Skeletal muscle satellite cell (primary cell): ENCODE data around the gene CCNT2. TPM values are rescaled to one million over a fixed set of nuclear protein-coding genes. Genes with fewer than 3 reads are reported as not detected.
A peak's percentile ranks its signal among the peaks of the same experiment; 100 is the strongest.

ENCODE experiments used
- H3K27me3 ChIP-seq: 2 replicates; pipeline ENCODE4 v1.7.0; 2013; ENCODE audit warnings: low read length; ENCODE audit not compliant: control insufficient read depth, insufficient read depth
- H3K36me3 ChIP-seq: 2 replicates; pipeline ENCODE4 v1.7.0; 2013; ENCODE audit warnings: mild to moderate bottlenecking, control low read depth, low read length; ENCODE audit not compliant: insufficient read depth
- H3K4me1 ChIP-seq: 2 replicates; pipeline ENCODE4 v1.7.0; 2013; ENCODE audit warnings: low read length; ENCODE audit not compliant: control insufficient read depth, insufficient read depth
- H3K4me2 ChIP-seq: 2 replicates; pipeline ENCODE4 v1.7.0; 2013; ENCODE audit warnings: mild to moderate bottlenecking, low read length
- H3K4me3 ChIP-seq: 2 replicates; pipeline ENCODE4 v1.7.0; 2013; ENCODE audit warnings: low read length
- H3K9ac ChIP-seq: 2 replicates; pipeline ENCODE4 v1.7.0; 2013; ENCODE audit warnings: mild to moderate bottlenecking, low read depth, low read length, moderate library complexity
- H3K9me3 ChIP-seq: replicated peaks from 2 replicates; pipeline ENCODE4 v1.7.0; 2013; ENCODE audit warnings: mild to moderate bottlenecking, control low read depth, low read length
- total RNA-seq: library from RNA; depleted of rRNA; stranded (reverse); fragments of >200 nt; gene quantifications from 2 replicates; pipeline ENCODE4 v1.2.3, GENCODE V29; 2012; rRNA removed

The CCNT2 gene
- 19.2 and 22.6 TPM in 2 replicates for total RNA-seq

DNA sequence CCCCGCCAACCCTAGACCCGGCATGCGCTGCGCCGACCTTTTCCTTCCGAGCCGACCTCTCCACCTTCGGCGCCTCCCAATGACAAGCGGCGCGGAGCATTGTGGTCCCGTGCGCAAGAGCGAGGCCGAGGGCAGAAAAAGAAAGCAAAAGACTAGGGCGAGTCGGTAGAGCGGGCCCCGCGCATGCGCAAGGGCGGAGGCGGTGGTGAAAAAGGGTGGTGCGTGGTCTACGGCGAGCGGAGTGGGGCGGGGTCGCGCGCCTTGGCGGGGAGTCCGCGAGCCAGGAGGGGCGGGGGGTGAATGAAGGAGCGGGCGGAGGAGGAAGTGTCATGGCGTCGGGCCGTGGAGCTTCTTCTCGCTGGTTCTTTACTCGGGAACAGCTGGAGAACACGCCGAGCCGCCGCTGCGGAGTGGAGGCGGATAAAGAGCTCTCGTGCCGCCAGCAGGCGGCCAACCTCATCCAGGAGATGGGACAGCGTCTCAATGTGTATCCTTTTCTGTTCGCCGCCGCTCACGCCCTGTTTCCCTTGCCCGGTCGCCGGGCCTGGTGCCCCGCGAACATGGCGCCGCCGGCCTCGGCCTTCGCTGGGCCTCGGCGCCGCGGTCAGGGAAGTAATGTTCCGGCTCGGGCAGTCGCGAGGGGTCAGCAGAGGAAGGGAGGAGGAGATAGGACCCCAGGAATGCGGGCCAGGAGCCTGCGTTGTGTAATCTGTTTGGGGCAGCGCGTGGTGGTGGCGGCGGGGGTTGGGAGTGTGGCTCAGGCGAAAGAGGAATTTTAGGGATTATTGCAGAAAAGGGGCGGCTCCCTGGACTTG, at the start of gene CCNT2:
Gene CCNT2 (plus strand): TSS at position 297 of the 815 bp plus-strand sequence. CDS start 33 bp downstream, at position 330.
- Histone ChIP-seq H3K4me3 (peak within 1 kb of the TSS; percentile 85), H3K4me1 (peaks cover 10% of the 10 kb centered on the region), H3K4me2 (peak within 1 kb of the TSS; percentile 85), H3K27me3 (no peaks in the 10 kb centered on the region), H3K36me3 (no peaks in the 10 kb centered on the region), H3K9ac (peak within 1 kb of the TSS; percentile 98), H3K9me3 (no peaks in the 10 kb centered on the region)

DNA sequence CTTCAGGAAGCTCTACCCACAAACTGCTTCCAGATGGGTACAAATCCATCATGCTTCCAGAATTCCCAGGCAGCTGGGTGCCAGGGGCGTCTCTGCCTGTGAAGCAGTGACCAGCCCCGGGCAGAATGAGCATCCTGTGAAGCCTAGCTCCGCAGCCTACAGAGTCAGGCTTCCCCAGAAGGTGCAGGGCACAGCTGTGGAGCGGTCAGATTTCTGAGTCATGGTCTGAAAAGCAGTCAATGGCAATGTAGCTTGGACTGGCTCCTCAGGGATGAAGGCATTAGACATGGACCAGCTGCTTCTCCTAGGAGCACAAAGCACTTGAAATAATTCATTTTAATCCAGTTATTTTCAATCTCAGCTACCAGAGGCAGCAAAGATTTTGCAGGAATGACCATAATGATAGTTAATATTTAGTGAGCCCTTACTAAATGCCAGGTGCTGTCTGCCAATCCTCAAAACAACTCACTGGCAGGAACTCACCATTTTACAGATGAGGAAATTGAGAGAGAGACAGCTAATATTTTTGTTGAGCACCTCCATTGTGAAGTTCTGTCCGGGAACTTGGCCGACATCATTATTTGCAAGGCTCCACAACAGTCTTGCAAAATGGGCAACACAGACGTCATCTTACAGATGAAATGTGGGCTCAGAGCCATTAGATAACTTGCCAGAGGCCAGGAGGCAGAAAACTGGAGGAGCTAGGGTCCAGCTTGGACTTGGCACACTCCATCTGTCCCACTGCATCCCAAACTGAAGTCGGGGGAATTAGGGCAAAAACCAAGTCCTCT, 48.5 kb upstream of the CCNT2 start:
- Histone ChIP-seq H3K4me1 (peaks cover 10% of the 10 kb centered on the region), H3K9me3 (no peaks in the 10 kb centered on the region), H3K4me2 (no peak overlapping the region)

DNA sequence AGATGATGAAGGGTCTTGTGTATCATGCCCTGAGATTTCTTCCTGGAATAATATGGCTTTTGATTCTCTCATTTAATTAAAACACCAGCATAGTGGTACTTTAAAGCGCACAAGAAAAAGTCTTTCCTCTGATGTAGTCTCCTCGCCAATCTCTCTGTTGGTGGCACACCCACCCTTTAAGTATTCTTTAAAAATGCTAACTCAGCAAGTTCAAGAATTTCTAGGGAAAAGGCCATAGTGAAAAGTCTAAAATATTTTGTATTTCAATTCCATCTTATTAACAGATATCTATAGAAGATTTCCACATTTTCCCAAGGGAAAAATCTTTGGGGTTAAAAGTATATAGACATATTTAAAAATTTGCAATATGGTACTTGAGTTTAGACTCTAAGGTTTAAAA, 45.5 kb upstream of the CCNT2 start:
- no peaks in the 10 kb centered on the region for H3K36me3 ChIP-seq
- no peak overlapping the region for H3K4me2 ChIP-seq
- H3K4me3 ChIP-seq, result no peak overlapping the region

More for the DNA sequence above, 48.5 kb upstream of the CCNT2 start:
- H3K36me3 ChIP-seq, result no peaks in the 10 kb centered on the region
- no peak overlapping the region for H3K4me3 ChIP-seq
- no peaks in the 10 kb centered on the region for H3K27me3 ChIP-seq
- no peak overlapping the region for H3K9ac ChIP-seq

DNA sequence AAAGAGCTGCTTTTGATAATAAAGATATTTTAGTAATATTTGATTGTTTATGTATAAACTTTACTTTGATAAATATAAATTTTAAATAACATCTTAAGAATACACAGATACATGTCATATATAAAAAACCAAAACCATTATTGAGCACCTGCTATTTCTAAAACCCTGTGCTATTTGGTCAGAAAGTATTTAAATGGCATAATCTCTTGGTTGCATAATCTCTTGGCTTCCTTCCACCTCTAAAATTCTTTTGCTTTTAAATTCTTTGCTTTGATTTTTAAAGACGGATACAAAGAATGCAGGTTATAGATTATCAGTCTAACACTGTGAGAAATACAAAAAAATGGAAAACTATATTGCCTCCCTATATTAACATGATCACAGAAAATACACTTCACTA, 43.3 kb upstream of the CCNT2 start:
- H3K4me3 ChIP-seq, result no peak overlapping the region

More for the DNA sequence above, 45.5 kb upstream of the CCNT2 start:
- Histone ChIP-seq H3K27me3 (no peaks in the 10 kb centered on the region), H3K9me3 (no peaks in the 10 kb centered on the region), H3K9ac (no peak overlapping the region), H3K4me1 (no peaks in the 10 kb centered on the region)

DNA sequence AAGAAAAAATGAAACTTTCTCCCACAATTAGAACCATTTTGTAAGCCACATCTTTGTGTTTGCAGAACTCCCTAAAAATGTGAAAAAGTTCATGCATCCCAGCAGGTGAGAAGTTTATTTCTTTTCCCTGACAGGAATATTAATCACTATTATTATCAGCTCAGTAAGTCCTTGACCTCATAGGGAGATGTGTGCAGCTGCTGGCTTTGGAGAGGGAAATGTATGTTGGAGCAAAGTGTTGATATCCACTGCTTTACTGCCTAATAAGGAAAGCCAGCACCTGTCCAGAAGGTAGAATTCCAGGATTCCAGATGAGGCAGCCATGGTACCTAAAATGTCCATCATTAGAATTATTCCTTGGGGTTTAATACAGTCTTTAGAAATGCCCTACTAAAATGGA, 35.8 kb upstream of the CCNT2 start:
- no peak overlapping the region for H3K9ac ChIP-seq
- no peaks in the 10 kb centered on the region for H3K36me3 ChIP-seq
- H3K4me2 ChIP-seq, result no peak overlapping the region
- no peaks in the 10 kb centered on the region for H3K9me3 ChIP-seq
- no peak overlapping the region for H3K4me3 ChIP-seq
- no peaks in the 10 kb centered on the region for H3K27me3 ChIP-seq
- no peaks in the 10 kb centered on the region for H3K4me1 ChIP-seq

More for the DNA sequence above, 43.3 kb upstream of the CCNT2 start:
- H3K27me3 ChIP-seq, result no peaks in the 10 kb centered on the region
- H3K9ac ChIP-seq, result no peak overlapping the region
- no peak overlapping the region for H3K4me2 ChIP-seq
- no peaks in the 10 kb centered on the region for H3K4me1 ChIP-seq
- H3K9me3 ChIP-seq, result no peaks in the 10 kb centered on the region
- H3K36me3 ChIP-seq, result no peaks in the 10 kb centered on the region

DNA sequence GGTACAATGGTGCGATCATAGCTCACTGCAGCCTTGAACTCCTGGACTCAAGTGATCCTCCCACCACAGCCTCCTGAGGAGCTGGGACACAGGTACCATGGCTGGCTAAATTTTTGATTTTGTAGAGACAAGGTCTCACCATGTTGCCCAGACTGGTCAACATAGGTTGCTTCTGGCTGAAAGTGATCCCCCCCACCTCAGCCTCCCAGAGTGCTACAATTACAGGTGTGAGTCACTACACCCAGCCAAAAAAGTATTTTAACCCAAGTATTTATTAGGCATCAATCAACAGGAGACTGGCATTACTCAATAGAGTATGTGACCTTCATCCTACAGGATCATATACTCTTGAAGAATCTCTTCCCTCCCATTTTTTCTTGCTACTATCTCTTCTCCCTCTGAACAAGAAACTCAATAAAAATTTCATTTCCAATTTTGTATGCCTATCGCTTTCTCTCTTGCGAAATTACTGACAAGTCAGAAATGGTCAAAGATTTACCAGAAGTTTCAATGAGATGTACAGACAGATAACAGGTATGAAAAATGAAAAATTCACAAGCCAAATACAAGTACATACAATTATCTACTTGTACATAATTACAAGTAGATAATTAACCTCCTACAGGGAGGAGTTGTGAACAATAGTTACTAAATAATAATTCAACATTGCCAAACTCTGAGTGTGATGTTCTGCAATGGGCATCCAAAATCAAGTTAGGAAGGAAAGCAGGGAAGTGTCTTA, 34.9 kb upstream of the CCNT2 start:
- no peaks in the 10 kb centered on the region for H3K36me3 ChIP-seq
- H3K9ac ChIP-seq, result no peak overlapping the region
- no peaks in the 10 kb centered on the region for H3K4me1 ChIP-seq
- H3K9me3 ChIP-seq, result no peaks in the 10 kb centered on the region
- no peak overlapping the region for H3K4me3 ChIP-seq
- H3K4me2 ChIP-seq, result no peak overlapping the region
- H3K27me3 ChIP-seq, result no peaks in the 10 kb centered on the region

DNA sequence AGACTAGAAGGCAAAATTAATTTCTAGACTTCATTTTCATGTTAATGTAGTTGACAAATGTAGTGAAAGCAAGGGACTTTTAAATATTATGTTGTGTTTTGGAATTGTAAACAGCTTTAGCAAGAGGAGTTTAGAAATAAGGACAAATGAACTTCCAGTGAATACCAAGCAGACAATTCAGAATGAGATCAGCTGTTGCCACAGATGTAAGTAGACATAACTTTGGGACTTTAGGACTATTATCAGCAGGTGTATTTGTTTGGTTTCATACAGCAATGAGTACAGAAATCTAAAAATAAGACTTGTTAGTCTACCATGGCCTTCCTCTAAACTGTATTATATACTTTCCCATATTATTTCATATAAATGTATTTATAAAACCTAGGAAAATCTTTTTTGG, 34.2 kb upstream of the CCNT2 start:
- Histone ChIP-seq H3K36me3 (no peaks in the 10 kb centered on the region), H3K4me2 (no peak overlapping the region), H3K9ac (no peak overlapping the region), H3K4me3 (no peak overlapping the region), H3K27me3 (no peaks in the 10 kb centered on the region), H3K4me1 (no peaks in the 10 kb centered on the region), H3K9me3 (no peaks in the 10 kb centered on the region)

DNA sequence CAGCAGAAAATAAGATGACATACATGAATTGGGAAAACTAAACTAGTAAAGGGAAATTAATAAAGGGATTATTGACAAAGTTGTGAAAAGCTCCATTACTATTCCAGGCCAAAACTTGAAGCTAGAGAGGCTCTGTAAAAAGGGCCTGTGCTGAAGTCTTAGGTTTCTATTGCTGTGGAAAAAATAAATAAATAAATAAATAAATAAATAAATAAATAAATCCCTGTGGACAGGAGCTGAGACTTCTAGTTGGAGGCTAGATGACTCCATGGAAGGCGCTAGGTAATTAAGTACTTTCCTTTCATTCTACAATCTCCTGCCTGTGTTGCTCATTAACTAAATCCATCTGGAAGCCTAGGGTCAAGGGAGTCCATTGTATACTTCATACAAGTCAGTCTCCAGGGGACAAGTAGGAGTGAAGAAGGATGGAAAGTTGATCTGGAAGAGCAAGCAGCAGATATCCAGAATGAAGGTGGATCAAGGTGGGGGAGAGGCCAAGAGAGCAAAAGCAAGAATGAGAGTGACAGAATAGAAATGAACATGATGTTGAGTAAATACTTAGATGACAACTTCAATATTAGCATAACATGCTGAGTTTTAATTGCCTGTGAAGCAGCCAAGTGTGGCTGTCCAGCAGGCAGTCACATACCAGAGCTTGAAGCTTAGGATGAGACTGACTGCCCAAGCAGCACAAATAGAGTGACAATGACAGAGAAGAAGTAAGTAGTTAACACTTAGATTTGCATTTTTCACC, 26.2 kb upstream of the CCNT2 start:
- Histone ChIP-seq H3K4me2 (no peak overlapping the region), H3K9ac (no peak overlapping the region), H3K9me3 (no peaks in the 10 kb centered on the region), H3K4me1 (no peaks in the 10 kb centered on the region), H3K4me3 (no peak overlapping the region), H3K36me3 (no peaks in the 10 kb centered on the region), H3K27me3 (no peaks in the 10 kb centered on the region)

DNA sequence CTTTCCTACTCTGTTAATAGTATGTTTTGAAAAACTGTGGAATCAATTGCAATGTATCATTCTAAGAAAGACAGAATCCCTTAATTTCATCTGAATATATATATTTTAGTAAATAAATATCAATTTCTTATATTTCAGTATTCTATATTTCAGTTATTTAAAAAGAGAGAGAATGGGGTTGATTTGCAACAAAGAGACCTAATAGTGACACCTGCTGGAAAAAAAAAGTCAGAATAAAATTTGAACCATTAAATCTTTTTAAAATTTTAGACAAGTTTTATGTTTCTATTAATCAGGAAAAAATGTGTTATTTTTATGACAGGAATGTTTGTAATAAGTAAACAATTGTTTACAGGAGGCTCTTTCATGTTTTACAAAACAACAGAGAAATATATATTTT, 20.7 kb upstream of the CCNT2 start:
- no peak overlapping the region for H3K4me2 ChIP-seq
- no peak overlapping the region for H3K4me3 ChIP-seq
- H3K27me3 ChIP-seq, result no peaks in the 10 kb centered on the region
- H3K9me3 ChIP-seq, result no peaks in the 10 kb centered on the region
- H3K4me1 ChIP-seq, result peaks cover 9% of the 10 kb centered on the region
- H3K9ac ChIP-seq, result no peak overlapping the region
- H3K36me3 ChIP-seq, result no peaks in the 10 kb centered on the region

DNA sequence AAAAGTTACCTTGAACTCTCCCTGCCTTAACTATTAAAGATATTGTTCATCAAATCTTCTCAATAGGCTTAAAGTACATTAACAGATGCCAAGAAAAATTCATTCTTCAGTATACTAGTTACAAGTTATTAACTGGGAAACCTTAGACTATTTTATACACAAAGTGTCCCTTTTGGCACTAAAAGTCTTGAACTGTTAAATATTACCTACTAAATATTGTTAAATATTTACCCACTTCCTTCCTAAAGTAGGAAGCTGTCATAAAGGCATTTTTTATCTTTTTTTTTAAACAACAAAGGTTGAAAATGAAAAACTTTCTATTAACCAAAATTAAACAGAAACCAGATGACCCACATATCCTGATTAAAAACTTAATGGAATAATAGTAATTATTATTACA, 19.4 kb upstream of the CCNT2 start:
- Histone ChIP-seq H3K4me3 (no peak overlapping the region), H3K4me1 (peaks cover 9% of the 10 kb centered on the region), H3K4me2 (no peak overlapping the region), H3K36me3 (no peaks in the 10 kb centered on the region), H3K9ac (no peak overlapping the region), H3K27me3 (no peaks in the 10 kb centered on the region), H3K9me3 (no peaks in the 10 kb centered on the region)

DNA sequence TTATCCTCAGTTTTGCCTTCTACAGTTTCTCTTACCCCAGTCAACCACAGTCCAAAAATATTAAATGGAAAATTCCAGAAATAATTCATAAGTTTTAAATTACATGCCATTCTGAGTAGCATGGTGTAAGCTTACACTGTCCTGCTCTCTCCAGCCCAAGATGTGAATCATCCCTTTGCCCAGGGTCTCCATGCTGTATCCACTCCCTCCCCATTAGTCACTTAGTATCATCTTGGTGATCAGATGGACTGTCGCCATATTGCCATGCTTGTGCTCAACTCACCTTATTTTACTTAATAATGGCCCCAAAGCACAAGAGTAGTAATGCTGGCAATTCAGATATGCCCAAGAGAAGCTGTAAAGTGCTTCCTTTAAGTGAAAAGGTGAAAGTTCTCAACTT, 18.5 kb upstream of the CCNT2 start:
- Histone ChIP-seq H3K9ac (no peak overlapping the region), H3K4me3 (no peak overlapping the region), H3K27me3 (no peaks in the 10 kb centered on the region), H3K36me3 (no peaks in the 10 kb centered on the region), H3K4me2 (no peak overlapping the region), H3K4me1 (peaks cover 9% of the 10 kb centered on the region), H3K9me3 (no peaks in the 10 kb centered on the region)
